DMS53 treated with DMSO at 0.1 percent for 48 hours (cell line): Measurements from ENCODE around the gene ALMS1.
A peak's percentile ranks its signal among the peaks of the same experiment; 100 is the strongest.
"Not testable (repeated sequence)": the region's sequence is repeated elsewhere in the genome, so short reads cannot be mapped to it uniquely, and the experiment has no call there.

ENCODE experiments used
- DNase-seq: peaks from one replicate; lab custom pipeline; 2025; ENCODE audit not compliant: unreplicated experiment; lab: John Stamatoyannopoulos, UW

ALMS1 gene

GRCh38 chr2:73385504-73386341, at the start of gene ALMS1:
Gene ALMS1 (plus strand): TSS chr2:73385836. CDS start chr2:73385869, 33 bp downstream.
- peak; percentile 88 for DNase-seq

DNA sequence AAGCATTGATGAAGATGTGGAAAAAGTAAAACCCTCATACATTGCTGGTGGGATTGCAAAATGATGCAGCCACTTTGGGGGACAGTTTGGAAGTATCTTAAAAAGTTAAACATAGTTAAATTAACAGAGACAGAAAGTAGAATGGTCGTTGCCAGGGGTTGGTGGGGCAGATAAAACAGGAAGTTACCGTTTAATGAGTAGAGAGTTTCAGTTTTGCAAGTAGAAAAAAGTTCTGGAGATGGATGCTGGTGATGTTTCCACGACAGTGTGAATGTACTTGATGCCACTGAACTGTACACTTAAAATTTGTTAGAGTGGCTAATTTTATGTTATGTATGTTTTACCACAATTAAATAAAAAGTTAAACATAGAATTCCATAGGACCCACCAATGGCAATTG, 47.8 kb upstream of the ALMS1 start:
- no peak for DNase-seq

DNA sequence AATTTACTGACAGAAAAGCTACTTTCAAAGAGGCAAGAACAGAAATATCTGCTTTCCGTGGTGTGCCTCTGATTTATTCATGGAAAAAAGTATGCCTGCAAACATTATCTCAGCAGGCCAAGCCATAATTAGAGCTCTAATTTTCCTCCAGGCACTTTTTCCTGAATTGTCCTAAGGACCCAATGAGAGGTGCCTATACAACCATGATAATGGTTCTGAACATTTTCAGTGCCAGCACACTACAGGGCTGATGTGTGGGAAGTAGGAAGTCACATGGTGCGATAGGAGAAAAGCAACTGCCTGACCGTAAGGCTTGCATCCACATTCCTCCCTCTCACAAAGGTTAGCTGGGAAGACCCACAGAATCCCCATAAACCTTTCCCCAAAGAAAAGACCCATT, 46.4 kb upstream of the ALMS1 start:
- DNase-seq: no peak

DNA sequence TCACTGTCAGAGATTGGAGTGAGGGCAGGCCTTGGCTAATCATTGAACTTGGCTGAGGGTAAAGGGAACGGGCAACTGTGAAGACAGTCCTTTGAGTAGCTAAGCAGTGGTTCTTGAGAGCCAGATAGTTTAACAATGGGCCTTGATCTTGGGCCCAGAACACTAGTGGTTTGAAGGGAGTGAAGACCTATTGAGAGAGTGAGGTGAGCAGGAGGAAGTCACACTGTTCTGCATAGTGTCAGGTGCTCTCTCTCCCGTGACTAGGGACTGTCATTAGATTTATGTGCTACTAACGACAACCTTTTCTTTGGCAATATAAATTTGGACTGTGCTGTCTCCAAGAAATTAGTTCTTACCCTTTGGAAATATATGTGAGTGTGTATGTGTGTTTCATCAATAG, 44.6 kb upstream of the ALMS1 start:
- no peak for DNase-seq

DNA sequence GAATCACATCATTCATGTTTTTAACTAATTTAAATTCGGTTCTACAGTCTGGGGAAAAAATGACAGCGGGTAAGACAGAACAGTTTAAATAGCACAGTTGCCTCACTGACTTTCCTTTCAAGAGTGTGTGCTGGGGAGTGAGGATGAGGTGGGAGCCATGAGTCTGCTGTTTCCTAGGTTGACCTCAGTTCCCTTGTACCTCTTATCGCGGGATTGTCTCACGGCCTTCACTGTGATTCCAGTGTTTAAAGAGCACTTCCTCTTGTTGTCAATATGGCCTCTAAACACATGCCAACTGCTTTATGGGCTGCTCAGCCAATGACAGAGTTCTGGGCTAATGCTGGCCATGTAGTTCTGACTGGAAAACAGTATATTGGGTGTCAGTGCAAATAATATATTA, 41.6 kb upstream of the ALMS1 start:
- no peak for DNase-seq

- not testable (repeated sequence) for DNase-seq
Observed at GRCh38 chr2:73344747-73345146, 40.9 kb upstream of the ALMS1 start.

GRCh38 chr2:73350035-73350691, 35.5 kb upstream of the ALMS1 start:
- no peak for DNase-seq

DNA sequence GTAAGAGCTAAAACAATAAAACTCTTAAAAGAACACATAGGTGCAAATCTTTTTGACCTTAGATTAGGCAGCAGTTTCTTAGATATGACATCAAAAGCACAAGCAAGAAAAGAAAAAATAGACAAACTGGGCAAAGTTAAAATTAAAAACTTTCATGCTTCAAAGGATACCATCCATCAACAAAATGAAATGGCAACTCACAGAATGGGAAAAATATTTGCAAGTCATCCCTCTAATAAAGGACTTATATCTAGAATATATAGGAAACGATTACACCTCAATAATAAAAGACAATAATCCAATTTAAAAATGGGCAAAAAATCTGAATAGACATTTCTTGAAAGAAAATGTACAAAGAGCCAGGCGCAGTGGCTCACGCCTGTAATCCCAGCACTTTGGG, 29.5 kb upstream of the ALMS1 start:
- no peak for DNase-seq

- peak; percentile 37 for DNase-seq
Observed at GRCh38 chr2:73359915-73360697, 25.5 kb upstream of the ALMS1 start.

GRCh38 chr2:73366060-73366459, 19.6 kb upstream of the ALMS1 start:
- no peak for DNase-seq

- no peak for DNase-seq
Observed at GRCh38 chr2:73368781-73369180, 16.9 kb upstream of the ALMS1 start.

DNA sequence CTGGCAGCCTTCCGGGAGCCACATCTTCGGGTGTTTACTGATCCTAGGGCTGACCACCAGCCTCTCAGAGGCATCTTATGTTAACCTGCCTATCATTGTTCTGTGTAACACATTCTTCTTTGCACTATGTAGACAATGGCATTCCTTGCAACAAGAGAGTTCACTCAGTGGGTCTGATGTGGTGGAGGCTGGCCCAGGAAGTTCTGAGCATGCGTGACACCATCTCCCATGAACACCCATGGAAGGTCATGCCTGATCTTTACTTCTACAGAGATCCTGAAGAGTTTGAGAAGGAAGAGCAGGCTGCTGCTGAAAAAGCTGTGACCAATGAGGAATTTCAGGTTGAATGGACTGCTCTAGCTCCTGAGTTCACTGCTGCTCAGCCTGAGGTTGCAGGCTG, 15.3 kb upstream of the ALMS1 start:
- DNase-seq: no peak

GRCh38 chr2:73373344-73373743, 12.3 kb upstream of the ALMS1 start:
- DNase-seq: no peak

GRCh38 chr2:73374269-73374668, 11.4 kb upstream of the ALMS1 start:
- no peak for DNase-seq

DNA sequence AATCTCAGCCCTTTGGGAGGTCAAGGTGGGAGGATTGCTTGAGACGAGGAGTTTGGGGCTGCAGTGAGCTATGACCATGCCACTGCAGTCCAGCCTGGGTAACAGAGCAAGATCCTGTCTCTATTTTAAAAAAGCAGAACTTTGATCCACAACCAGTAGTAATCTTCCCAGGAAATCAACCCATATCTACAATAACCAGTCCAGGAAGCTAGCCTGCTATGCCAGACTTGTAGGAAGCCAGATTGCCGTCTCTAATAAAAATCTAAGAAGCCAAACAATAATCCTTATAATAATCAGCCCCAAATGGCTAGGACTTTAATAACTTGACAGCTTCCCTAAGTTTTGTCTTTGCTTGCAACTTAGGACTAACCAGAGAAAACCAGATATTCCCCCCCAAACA, 9.0 kb upstream of the ALMS1 start:
- no peak for DNase-seq

DNA sequence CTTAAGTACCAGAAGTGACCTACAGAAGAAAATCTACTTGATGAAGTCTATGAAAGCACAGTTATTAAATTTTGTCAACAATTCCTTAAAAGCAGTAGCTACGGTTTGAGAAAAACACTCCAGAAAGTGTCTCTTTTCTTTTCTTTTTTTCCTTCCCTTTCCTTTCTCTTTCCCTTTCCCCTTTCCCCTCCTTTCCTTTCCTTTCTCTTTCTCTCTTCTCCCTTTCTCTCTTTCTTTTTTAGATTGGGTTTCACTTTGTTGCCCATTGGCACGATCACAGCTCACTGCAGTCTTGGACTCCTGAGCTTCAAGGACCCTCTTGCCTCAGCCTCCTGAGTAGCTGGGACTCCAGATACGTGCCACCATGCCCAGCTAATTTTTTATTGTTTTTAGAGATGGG, 2.6 kb upstream of the ALMS1 start:
- DNase-seq: no peak

DNA sequence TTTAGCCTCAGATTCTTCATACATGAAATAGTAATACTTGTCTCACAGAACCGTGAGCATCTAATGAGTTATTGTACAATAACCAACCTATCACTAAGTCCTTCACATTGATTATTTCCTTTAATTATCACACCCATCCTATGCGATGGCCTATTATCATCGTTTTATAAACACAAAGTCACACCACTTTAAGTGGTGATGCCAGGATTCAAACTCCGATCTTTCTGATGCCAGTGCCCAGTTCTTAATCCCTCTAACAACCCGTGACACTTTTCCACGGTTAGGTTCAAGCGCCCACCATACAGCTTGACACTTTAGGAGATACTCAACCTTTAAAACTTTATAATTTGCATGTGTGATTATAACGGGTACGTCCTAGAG, 523 bp upstream of the ALMS1 start:
- DNase-seq: no peak

GRCh38 chr2:73386342-73386868, 769 bp downstream of the ALMS1 start:
- DNase-seq: peak; percentile 51

DNA sequence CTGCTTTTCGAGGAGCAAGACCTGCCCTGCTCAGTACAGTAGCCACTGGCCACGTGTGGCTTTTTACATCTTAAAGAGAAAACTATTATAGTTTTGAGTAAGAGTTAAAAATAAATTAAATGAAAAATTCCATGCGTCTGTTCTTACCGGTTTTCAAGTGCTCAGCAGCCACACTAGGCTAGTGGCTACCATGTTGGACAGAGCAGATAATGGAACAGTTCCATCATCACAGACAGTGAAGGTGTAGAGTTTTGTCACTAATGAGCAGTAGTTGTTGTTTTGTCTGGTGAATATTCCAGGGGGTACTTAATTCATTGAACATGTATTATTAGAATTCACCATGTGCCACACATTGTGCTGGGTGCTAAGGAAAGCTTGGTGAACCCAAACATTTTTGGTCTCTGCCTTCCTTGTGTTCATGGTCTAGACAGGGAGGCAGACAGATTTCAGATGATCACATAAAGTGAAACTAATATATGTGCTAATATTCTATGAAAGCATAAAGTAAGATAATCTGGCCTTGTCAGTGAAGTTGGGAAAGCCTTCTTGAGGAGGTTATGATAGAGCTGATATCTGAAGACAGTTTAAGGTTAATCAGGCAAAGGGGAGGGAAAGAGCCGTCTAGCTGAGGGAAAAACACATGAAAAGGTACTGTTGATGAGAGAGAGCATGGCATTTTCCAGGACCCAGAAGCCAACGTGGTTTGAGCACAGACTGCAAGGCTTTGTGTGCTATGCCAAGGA, 1.4 kb downstream of the ALMS1 start:
- DNase-seq: no peak

DNA sequence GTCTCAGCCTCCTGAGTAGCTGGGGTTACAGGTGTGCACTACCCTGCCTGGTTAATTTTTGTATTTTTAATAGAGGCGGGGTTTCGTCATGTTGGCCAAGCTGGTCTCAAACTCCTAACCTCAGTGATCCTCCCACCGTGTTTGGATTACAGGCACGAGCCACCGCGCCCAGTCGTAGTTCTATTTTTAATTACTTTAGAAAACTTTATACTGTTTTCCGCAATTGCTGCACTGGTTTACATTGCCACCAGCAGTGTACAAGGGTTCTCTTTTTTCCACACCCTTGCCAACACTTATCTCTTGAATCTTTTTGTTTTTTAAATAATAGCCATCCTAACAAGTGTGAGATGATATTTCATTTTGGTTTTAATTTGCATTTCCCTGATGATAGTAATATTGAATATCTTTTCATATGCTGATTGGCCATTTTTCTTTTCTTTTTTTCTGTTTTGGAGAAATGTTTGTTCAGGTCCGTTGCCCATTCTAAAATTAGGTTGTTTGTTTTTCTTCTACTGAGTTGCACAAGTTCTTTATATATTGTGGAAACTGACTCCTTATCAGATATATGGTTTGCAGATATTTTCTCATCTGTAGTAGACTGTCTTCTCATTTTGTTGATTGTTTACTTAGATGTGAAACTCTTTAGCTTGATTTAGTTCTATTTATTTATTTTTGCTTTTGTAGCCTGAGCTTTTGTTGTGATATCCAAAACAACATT, 16.9 kb downstream of the ALMS1 start:
- DNase-seq: no peak
